SK-N-SH (cell line): Measurements from ENCODE around the gene MACROD2. TPM values are rescaled to one million over a fixed set of nuclear protein-coding genes. Genes with fewer than 3 reads are reported as not detected.

Source experiments
- CTCF ChIA-PET: fragments of 300-600, 350-600 bp; formaldehyde crosslinking; extraction: SDS; loops from one replicate; lab custom pipeline; 2021; lab: Yijun Ruan, JAX
- POLR2A ChIA-PET: fragments of 350-600 bp; sonication (Branson Sonifier 250); formaldehyde crosslinking; extraction: SDS; loops from one replicate; lab custom pipeline; 2020; ENCODE audit warnings: antibody characterized with exemption, inconsistent platforms; lab: Yijun Ruan, JAX
- DNase-seq: peaks from one replicate; pipeline ENCODE4 v3.0.0; 2012
- H2AFZ ChIP-seq: fragments of 200-600 bp; sonication (generic); 2 replicates; pipeline ENCODE4 v1.8.1; 2016; ENCODE audit warnings: antibody characterized with exemption, mild to moderate bottlenecking, low read depth
- H3F3A ChIP-seq: fragments of 200-600 bp; sonication (generic); replicated peaks from 2 replicates; pipeline ENCODE3; 2016; ENCODE audit warnings: antibody characterized with exemption, mild to moderate bottlenecking; ENCODE audit not compliant: insufficient read depth
- H3K27ac ChIP-seq, 2 experiments: fragments of 200-500 bp in 1 of 2; fragments of 200-600 bp in 1 of 2; sonication (Bioruptor generic) in 1 of 2; sonication (generic), shearing (Covaris generic) in 1 of 2; 2 replicates each; pipeline versions ENCODE4 v1.5.1 to v1.6.1; 2014 to 2016; ENCODE audit warnings: low read depth in 2 of 2, inconsistent platforms in 1 of 2, low read length in 1 of 2, mild to moderate bottlenecking in 1 of 2, mixed read lengths in 1 of 2
- H3K27me3 ChIP-seq: fragments of 200-600 bp; sonication (generic), shearing (Covaris generic); 2 replicates; pipeline ENCODE4 v1.6.1; 2016; ENCODE audit warnings: mixed run types; ENCODE audit not compliant: insufficient read depth
- H3K36me3 ChIP-seq, 2 experiments: fragments of 200-500 bp in 1 of 2; fragments of 200-600 bp in 1 of 2; sonication (Bioruptor generic) in 1 of 2; sonication (generic) in 1 of 2; replicated peaks in 1 of 2; 2 replicates each; pipeline versions ENCODE3 to v1.5.1; 2014 to 2016; ENCODE audit warnings: low read length in 1 of 2, mild to moderate bottlenecking in 1 of 2; ENCODE audit not compliant: insufficient read depth in 2 of 2, control insufficient read depth in 1 of 2
- H3K4me1 ChIP-seq, 2 experiments: fragments of 200-500 bp in 1 of 2; fragments of 200-600 bp in 1 of 2; sonication (Bioruptor generic) in 1 of 2; sonication (generic), shearing (Covaris generic) in 1 of 2; 2 replicates each; pipeline versions ENCODE4 v1.5.1 to v1.6.1; 2014 to 2016; ENCODE audit warnings: low read depth in 1 of 2, low read length in 1 of 2, mixed run types in 1 of 2; ENCODE audit not compliant: insufficient read depth in 2 of 2, control insufficient read depth in 1 of 2
- H3K4me2 ChIP-seq: fragments of 200-600 bp; sonication (generic), shearing (Covaris generic); 2 replicates; pipeline ENCODE4 v1.6.1; 2017; ENCODE audit warnings: mixed run types
- H3K4me3 ChIP-seq, 2 experiments: fragments of 200-500 bp in 1 of 2; fragments of 200-600 bp in 1 of 2; sonication (Bioruptor generic) in 1 of 2; sonication (generic), shearing (Covaris generic) in 1 of 2; 2 replicates each; pipeline versions ENCODE4 v1.5.1 to v1.8.1; 2014 to 2016; ENCODE audit warnings: low read depth in 2 of 2, inconsistent platforms in 1 of 2, low read length in 1 of 2, mild to moderate bottlenecking in 1 of 2, mixed read lengths in 1 of 2, moderate library complexity in 1 of 2
- H3K79me2 ChIP-seq: fragments of 200-600 bp; sonication (generic); 2 replicates; pipeline ENCODE4 v1.8.1; 2017; ENCODE audit warnings: mild to moderate bottlenecking; ENCODE audit not compliant: insufficient read depth
- H3K9ac ChIP-seq: fragments of 200-600 bp; sonication (generic); 2 replicates; pipeline ENCODE4 v1.6.1; 2017; ENCODE audit warnings: mixed run types
- H3K9me2 ChIP-seq: fragments of 200-600 bp; sonication (generic); 2 replicates; pipeline ENCODE4 v1.6.1; 2017; ENCODE audit warnings: mixed run types
- H3K9me3 ChIP-seq: fragments of 200-600 bp; sonication (generic); 2 replicates; pipeline ENCODE4 v1.6.1; 2017; ENCODE audit warnings: mixed run types, mild to moderate bottlenecking, moderate library complexity
- H4K20me1 ChIP-seq: fragments of 200-600 bp; sonication (generic); 2 replicates; pipeline ENCODE4 v1.6.1; 2017; ENCODE audit warnings: mild to moderate bottlenecking, mixed run types; ENCODE audit not compliant: insufficient read depth
- CHD2 ChIP-seq: fragments of 150-350 bp; IDR thresholded peaks from 2 replicates; pipeline ENCODE4 v1.6.1; 2018; ENCODE audit warnings: low read length; ENCODE audit not compliant: partially characterized antibody
- CTCF ChIP-seq: fragments of 200-600 bp; sonication (generic); IDR thresholded peaks from 2 replicates; pipeline ENCODE4 v1.6.1; 2017; ENCODE audit warnings: antibody characterized with exemption, mild to moderate bottlenecking, moderate library complexity
- EP300 ChIP-seq, 2 experiments: IDR thresholded peaks; 2 replicates each; pipeline versions ENCODE4 v1.4.0 to v1.6.1; 2012; ENCODE audit warnings: borderline replicate concordance in 1 of 2, low read depth in 1 of 2, low read length in 1 of 2
- EZH2phosphoT487 ChIP-seq: fragments of 200-600 bp; sonication (generic); IDR thresholded peaks from 2 replicates; pipeline ENCODE4 v1.6.1; 2017; ENCODE audit warnings: low read depth, mixed run types, mild to moderate bottlenecking, antibody characterized with exemption, moderate library complexity, borderline replicate concordance
- FOSL2 ChIP-seq: IDR thresholded peaks from 2 replicates; pipeline ENCODE4 v1.4.0; 2012; ENCODE audit warnings: low read depth, mild to moderate bottlenecking, moderate library complexity, borderline replicate concordance
- JUND ChIP-seq: IDR thresholded peaks from 2 replicates; pipeline ENCODE4 v1.4.0; 2012
- MEF2A ChIP-seq: IDR thresholded peaks from 2 replicates; pipeline ENCODE4 v1.4.0; 2012; ENCODE audit warnings: low read depth, borderline replicate concordance
- NRF1 ChIP-seq: IDR thresholded peaks from 2 replicates; pipeline ENCODE4 v1.6.1; 2012; ENCODE audit warnings: low read depth, mild to moderate bottlenecking, low read length
- PBX3 ChIP-seq: IDR thresholded peaks from 2 replicates; pipeline ENCODE4; 2012
- POLR2AphosphoS5 ChIP-seq: IDR thresholded peaks from 2 replicates; pipeline ENCODE4 v1.6.1; 2012; ENCODE audit warnings: low read depth, low read length
- RAD21 ChIP-seq: IDR thresholded peaks from 2 replicates; pipeline ENCODE4 v1.6.1; 2012; ENCODE audit warnings: mild to moderate bottlenecking, low read length
- RFX5 ChIP-seq: IDR thresholded peaks from 2 replicates; pipeline ENCODE4 v1.6.1; 2012; ENCODE audit warnings: mild to moderate bottlenecking, improper control_type of control experiment, low read length
- RXRA ChIP-seq: IDR thresholded peaks from 2 replicates; pipeline ENCODE4 v1.4.0; 2012; ENCODE audit warnings: low read depth, mild to moderate bottlenecking, borderline replicate concordance
- SIN3A ChIP-seq: IDR thresholded peaks from 2 replicates; pipeline ENCODE4 v1.6.1; 2012; ENCODE audit warnings: low read depth, mild to moderate bottlenecking, low read length, moderate library complexity, borderline replicate concordance
- SMC3 ChIP-seq: IDR thresholded peaks from 2 replicates; pipeline ENCODE4 v1.6.1; 2012; ENCODE audit warnings: low read depth, low read length, improper control_type of control experiment
- TAF1 ChIP-seq: IDR thresholded peaks from 2 replicates; pipeline ENCODE4 v1.6.1; 2012; ENCODE audit warnings: low read depth, mild to moderate bottlenecking, low read length, moderate library complexity, borderline replicate concordance
- TEAD4 ChIP-seq: IDR thresholded peaks from 2 replicates; pipeline ENCODE4 v1.4.0; 2012; ENCODE audit warnings: mild to moderate bottlenecking, borderline replicate concordance; ENCODE audit not compliant: insufficient read depth
- USF1 ChIP-seq: IDR thresholded peaks from 2 replicates; pipeline ENCODE4 v1.4.0; 2012; ENCODE audit warnings: low read depth, borderline replicate concordance
- WGBS: methylation state at CpG from one replicate; pipeline ENCODE4 v1.1.6; 2017; ENCODE audit warnings: low lambda C conversion rate; 5-methylcytosine and 5-hydroxymethylcytosine counted together
- polyA plus RNA-seq, 3 experiments: library from polyadenylated mRNA; depleted of rRNA; stranded (reverse); fragments of >200 nt; gene quantifications; 2 replicates each; pipeline ENCODE4 v1.2.3, GENCODE V29; 2012

MACROD2 gene
- polyA plus RNA-seq, 1 of the 3 experiments (the other 2 are of a cell fraction) = 0.33 TPM

- Histone ChIP-seq H3F3A (no peaks in the 10 kb centered on the region), H3K9me3 (no peaks in the 10 kb centered on the region), H4K20me1 (no peaks in the 10 kb centered on the region), H3K9me2 (no peaks in the 10 kb centered on the region), H3K27me3 (no peaks in the 10 kb centered on the region), H3K4me1 (no peaks in the 10 kb centered on the region), H3K4me3 (no peak overlapping the region), H3K79me2 (no peaks in the 10 kb centered on the region), H3K27ac (no peak overlapping the region), H3K36me3 (no peaks in the 10 kb centered on the region), H3K9ac (no peak overlapping the region), H3K4me2 (no peak overlapping the region)
- no peak for DNase-seq
- POLR2A ChIA-PET = no interaction called here
- TF ChIP-seq RXRA (no peak), CTCF (no peak), SMC3 (no peak)
- TF ChIP-seq, all 33 proteins: peak for 0
- no CpG with 5 or more reads among the region's 1 CpG for WGBS
- no peak overlapping the region for H2AFZ ChIP-seq
- CTCF ChIA-PET = no interaction called here
Observed at GRCh38 chr20:16003310-16003709, 2008.0 kb downstream of the MACROD2 start.

- H3K9me2 ChIP-seq = no peaks in the 10 kb centered on the region
- CTCF ChIA-PET = no interaction called here
- WGBS = 54% methylated on average over 18 of the region's 18 CpGs
Observed at GRCh38 chr20:16004108-16004854, 2009.0 kb downstream of the MACROD2 start.

More at GRCh38 chr20:16004108-16004854, 2009.0 kb downstream of the MACROD2 start:
- Histone ChIP-seq H3K4me1 (no peaks in the 10 kb centered on the region; a peak in 1 of 4 replicates), H3F3A (no peaks in the 10 kb centered on the region), H3K4me3 (no peak overlapping the region), H4K20me1 (no peaks in the 10 kb centered on the region), H3K9me3 (no peaks in the 10 kb centered on the region), H3K79me2 (no peaks in the 10 kb centered on the region), H3K36me3 (no peaks in the 10 kb centered on the region), H3K27me3 (no peaks in the 10 kb centered on the region)
- POLR2A ChIA-PET = interaction anchor here (0.6 kb wide), 1 partner anchor 246 kb away, joined by 3 read pairs; no protein-coding TSS in a partner anchor
- TF ChIP-seq TAF1 = no peak
- TF ChIP-seq POLR2AphosphoS5 = no peak
- TF ChIP-seq CHD2 = no peak
- no peak for TF ChIP-seq EP300 (IDR thresholded peaks at IDR 0.05; ENCODE audit: borderline replicate concordance in 1 of 2, low read depth in 1 of 2, low read length in 1 of 2)
- no peak for TF ChIP-seq PBX3
- no peak for TF ChIP-seq RFX5
- TF ChIP-seq EZH2phosphoT487 = no peak
- TF ChIP-seq MEF2A = no peak
- no peak for TF ChIP-seq NRF1
- no peak for TF ChIP-seq SIN3A
- no peak for TF ChIP-seq USF1
- TF ChIP-seq TEAD4 = no peak
- TF ChIP-seq RAD21 = no peak
- TF ChIP-seq FOSL2 = no peak
- TF ChIP-seq JUND = no peak
- TF ChIP-seq RXRA = no peak
- TF ChIP-seq, all 33 proteins: peak for 0
- DNase-seq = no peak
- H3K27ac ChIP-seq = no peak overlapping the region
- H3K9ac ChIP-seq = no peak overlapping the region
- no peak overlapping the region for H2AFZ ChIP-seq
- no peak overlapping the region for H3K4me2 ChIP-seq
